Keratinocyte (primary cell): ENCODE measurements around the gene MACF1. TPM values are rescaled to one million over a fixed set of nuclear protein-coding genes. Genes with fewer than 3 reads are reported as not detected.

Source experiments
- DNase-seq: peaks from one replicate; pipeline ENCODE4 v3.0.0-alpha.2; 2011; ENCODE audit warnings: low read depth, missing footprints, low spot score
- FAIRE-seq: peaks from 2 replicates; lab custom pipeline; 2011; peaks lifted over from hg19 to GRCh38; lab: Jason Lieb, UNC
- H2AFZ ChIP-seq: 2 replicates; pipeline ENCODE4 v1.6.0; 2012; ENCODE audit warnings: low read length, control low read depth, inconsistent platforms; ENCODE audit not compliant: control insufficient read depth
- H3K27ac ChIP-seq: 2 replicates; pipeline ENCODE4 v1.5.1; 2011; ENCODE audit warnings: low read length; ENCODE audit not compliant: control insufficient read depth, insufficient read depth
- H3K27me3 ChIP-seq: 3 replicates; pipeline ENCODE4 v1.6.0; 2011; ENCODE audit warnings: low read length; ENCODE audit not compliant: control insufficient read depth, insufficient read depth; ENCODE audit errors: extremely low read depth
- H3K36me3 ChIP-seq, 2 experiments: 2 replicates in 1 of 2; 3 replicates in 1 of 2; pipeline ENCODE4 v1.5.1; 2011; ENCODE audit warnings: low read length in 2 of 2, mild to moderate bottlenecking in 1 of 2; ENCODE audit not compliant: control insufficient read depth in 2 of 2, insufficient read depth in 2 of 2; ENCODE audit errors: extremely low read depth in 1 of 2
- H3K4me1 ChIP-seq: 3 replicates; pipeline ENCODE4 v1.5.1; 2011; ENCODE audit warnings: low read length; ENCODE audit not compliant: control insufficient read depth, insufficient read depth; ENCODE audit errors: extremely low read depth
- H3K4me2 ChIP-seq: 3 replicates; pipeline ENCODE4 v1.6.0; 2011; ENCODE audit warnings: low read depth, low read length; ENCODE audit not compliant: control insufficient read depth, insufficient read depth; ENCODE audit errors: extremely low read depth
- H3K4me3 ChIP-seq, 3 experiments: fragments of 200-600 bp in 1 of 3; sonication (generic) in 1 of 3; 2 replicates in 2 of 3; 3 replicates in 1 of 3; pipeline ENCODE4 v1.5.1; 2011 to 2016; ENCODE audit warnings: low read length in 3 of 3, mild to moderate bottlenecking in 3 of 3, control low read depth in 2 of 3, inconsistent platforms in 1 of 3, low read depth in 1 of 3, mixed read lengths in 1 of 3, mixed run types in 1 of 3, moderate library complexity in 1 of 3; ENCODE audit not compliant: control insufficient read depth in 2 of 3, insufficient read depth in 2 of 3; ENCODE audit errors: extremely low read depth in 1 of 3
- H3K79me2 ChIP-seq: 2 replicates; pipeline ENCODE4 v1.6.0; 2012; ENCODE audit warnings: low read length; ENCODE audit not compliant: control insufficient read depth, insufficient read depth
- H3K9ac ChIP-seq: 3 replicates; pipeline ENCODE4 v1.6.0; 2011; ENCODE audit warnings: low read length; ENCODE audit not compliant: control insufficient read depth, insufficient read depth; ENCODE audit errors: extremely low read depth
- H3K9me1 ChIP-seq: 3 replicates; pipeline ENCODE4 v1.6.0; 2011; ENCODE audit warnings: low read length; ENCODE audit not compliant: control insufficient read depth, insufficient read depth; ENCODE audit errors: extremely low read depth
- H3K9me3 ChIP-seq: 2 replicates; pipeline ENCODE4 v1.5.1; 2012; ENCODE audit warnings: low read depth, low read length; ENCODE audit not compliant: control insufficient read depth
- H4K20me1 ChIP-seq: 3 replicates; pipeline ENCODE4 v1.6.0; 2011; ENCODE audit warnings: low read length; ENCODE audit not compliant: control insufficient read depth, insufficient read depth; ENCODE audit errors: extremely low read depth
- CTCF ChIP-seq, 3 experiments: IDR thresholded peaks in 1 of 3; conservative IDR thresholded peaks in 1 of 3; optimal IDR thresholded peaks in 1 of 3; 2 replicates in 2 of 3; 3 replicates in 1 of 3; pipeline versions ENCODE3 to v1.5.1; 2011; ENCODE audit warnings: low read length in 3 of 3, mild to moderate bottlenecking in 3 of 3, moderate library complexity in 2 of 3, control low read depth in 1 of 3, inconsistent platforms in 1 of 3; ENCODE audit not compliant: insufficient read depth in 2 of 3; ENCODE audit errors: extremely low read depth in 1 of 3
- EZH2 ChIP-seq: IDR thresholded peaks from one replicate; pipeline ENCODE4 v1.6.1; 2012; ENCODE audit warnings: inconsistent platforms, mild to moderate bottlenecking, low read length, moderate library complexity
- dilution Hi-C: fragments of 300-500 bp; cut with MboI; formaldehyde crosslinking; loops from one replicate; pipeline ENCODE4 v1.7.0; 2020; ENCODE audit warnings: low sequenced_read_pairs; ENCODE audit not compliant: extremely low pct_ligation_motif_present
- polyA plus RNA-seq, 5 experiments: library from polyadenylated mRNA; depleted of rRNA in 3 of 5; stranded (reverse) in 3 of 5; stranded (forward) in 1 of 5; unstranded in 1 of 5; fragments of >200 nt; gene quantifications; 1 replicate in 1 of 5; 2 replicates in 3 of 5; 3 replicates in 1 of 5; pipeline versions ENCODE4 v1.2.1 to v1.2.3, GENCODE V29; 2011 to 2012; ENCODE audit warnings: missing spikeins in 2 of 5, low read depth in 1 of 5, low replicate concordance in 1 of 5

Gene MACF1
- polyA plus RNA-seq, 1 donor (not counting 4 experiments of a cell fraction or from before 2014, with no cell fraction given), result 111 TPM

- H3K9me1 ChIP-seq, result peaks cover 8% of the 10 kb centered on the region
- H3K27ac ChIP-seq, result peak overlapping the region; percentile 90
- no peak overlapping the region for H2AFZ ChIP-seq
- no peak for DNase-seq
- H3K4me3 ChIP-seq, result peak overlapping the region; percentile 13 to 43 (median 41)
- TF ChIP-seq EZH2 (no peak), CTCF (optimal IDR thresholded peaks at IDR 0.05 in 1 of 3, IDR thresholded peaks at IDR 0.05 in 1 of 3, conservative IDR thresholded peaks at IDR 0.05 in 1 of 3; ENCODE audit: extremely low read depth in 1 of 3, insufficient read depth in 2 of 3, low read length in 3 of 3) (no peak)
- FAIRE-seq, result peak; percentile 52
- peaks cover 0 to 13% of the 10 kb centered on the region in 2 experiments for H3K36me3 ChIP-seq
- H3K9ac ChIP-seq, result peak overlapping the region; percentile 60
- peaks cover 8% of the 10 kb centered on the region for H4K20me1 ChIP-seq
- peak overlapping the region; percentile 88 for H3K4me2 ChIP-seq
- peaks cover 93% of the 10 kb centered on the region for H3K79me2 ChIP-seq
- H3K4me1 ChIP-seq, result peaks cover 57% of the 10 kb centered on the region
- no peaks in the 10 kb centered on the region for H3K9me3 ChIP-seq
- H3K27me3 ChIP-seq, result no peaks in the 10 kb centered on the region
- dilution Hi-C loops, result no loop called here
Observed at GRCh38 chr1:39158327-39159086, 46.0 kb upstream of the MACF1 start.

GRCh38 chr1:39159224-39160036 lies 45.1 kb upstream of the MACF1 start:
- no peaks in the 10 kb centered on the region for H3K9me3 ChIP-seq
- TF ChIP-seq EZH2, result no peak
- no peak for TF ChIP-seq CTCF (optimal IDR thresholded peaks at IDR 0.05 in 1 of 3, IDR thresholded peaks at IDR 0.05 in 1 of 3, conservative IDR thresholded peaks at IDR 0.05 in 1 of 3; ENCODE audit: extremely low read depth in 1 of 3, insufficient read depth in 2 of 3, low read length in 3 of 3)
- H3K27ac ChIP-seq, result peak overlapping the region; percentile 90
- DNase-seq (peak; percentile 76), FAIRE-seq (peak; percentile 83)
- H3K27me3 ChIP-seq, result no peaks in the 10 kb centered on the region
- H3K4me1 ChIP-seq, result peaks cover 48% of the 10 kb centered on the region
- H2AFZ ChIP-seq, result no peak overlapping the region
- peak overlapping the region; percentile 60 for H3K9ac ChIP-seq
- dilution Hi-C loops, result no loop called here
- peaks cover 5% of the 10 kb centered on the region for H4K20me1 ChIP-seq
- peak overlapping the region; percentile 13 to 43 (median 41) for H3K4me3 ChIP-seq
- peaks cover 0 to 12% of the 10 kb centered on the region in 2 experiments for H3K36me3 ChIP-seq
- peaks cover 95% of the 10 kb centered on the region for H3K79me2 ChIP-seq
- H3K9me1 ChIP-seq, result peaks cover 7% of the 10 kb centered on the region
- peak overlapping the region; percentile 88 for H3K4me2 ChIP-seq
